Stimulated activated CD8-positive, alpha-beta memory T cell treated with anti-CD3 and anti-CD28 coated beads, Interleukin-4, amount 100 ng/mL, for 24 hours (primary cell): ENCODE measurements around the gene PC.

Experiments used
- DNase-seq: peaks from one replicate; pipeline ENCODE4 v3.0.0-alpha.2; 2020; ENCODE audit warnings: low read depth

Gene PC

DNA sequence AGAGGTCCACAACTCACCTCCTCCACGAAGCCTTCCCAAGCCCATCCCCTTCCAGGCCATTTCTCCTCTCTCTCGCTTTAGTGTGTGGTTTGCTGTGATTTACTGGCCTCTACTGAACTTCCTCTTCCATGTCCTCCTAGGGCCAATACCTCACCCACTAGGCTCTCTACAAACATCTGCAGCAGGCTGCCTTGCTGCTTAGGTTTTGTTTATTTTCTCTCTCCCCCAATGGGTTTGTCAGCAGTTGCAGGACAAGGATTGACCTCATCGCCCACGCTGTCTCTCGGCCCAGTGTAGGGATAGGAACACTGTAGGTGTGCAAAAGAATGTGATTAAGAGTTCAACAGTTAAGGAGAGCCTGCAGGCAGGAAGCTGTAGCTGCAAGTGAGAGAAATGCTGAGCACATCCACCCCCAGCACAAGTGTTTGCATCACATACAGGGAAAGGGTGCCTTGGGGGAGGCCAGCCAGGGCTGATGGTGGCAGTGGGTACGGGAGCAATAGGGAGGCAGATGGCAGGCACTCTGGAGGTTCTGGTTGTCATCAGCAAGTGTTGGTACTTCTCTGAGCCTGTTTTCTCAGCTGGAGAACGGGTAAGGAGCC is 1.4 kb downstream of the PC start:
- DNase-seq = no peak

DNA sequence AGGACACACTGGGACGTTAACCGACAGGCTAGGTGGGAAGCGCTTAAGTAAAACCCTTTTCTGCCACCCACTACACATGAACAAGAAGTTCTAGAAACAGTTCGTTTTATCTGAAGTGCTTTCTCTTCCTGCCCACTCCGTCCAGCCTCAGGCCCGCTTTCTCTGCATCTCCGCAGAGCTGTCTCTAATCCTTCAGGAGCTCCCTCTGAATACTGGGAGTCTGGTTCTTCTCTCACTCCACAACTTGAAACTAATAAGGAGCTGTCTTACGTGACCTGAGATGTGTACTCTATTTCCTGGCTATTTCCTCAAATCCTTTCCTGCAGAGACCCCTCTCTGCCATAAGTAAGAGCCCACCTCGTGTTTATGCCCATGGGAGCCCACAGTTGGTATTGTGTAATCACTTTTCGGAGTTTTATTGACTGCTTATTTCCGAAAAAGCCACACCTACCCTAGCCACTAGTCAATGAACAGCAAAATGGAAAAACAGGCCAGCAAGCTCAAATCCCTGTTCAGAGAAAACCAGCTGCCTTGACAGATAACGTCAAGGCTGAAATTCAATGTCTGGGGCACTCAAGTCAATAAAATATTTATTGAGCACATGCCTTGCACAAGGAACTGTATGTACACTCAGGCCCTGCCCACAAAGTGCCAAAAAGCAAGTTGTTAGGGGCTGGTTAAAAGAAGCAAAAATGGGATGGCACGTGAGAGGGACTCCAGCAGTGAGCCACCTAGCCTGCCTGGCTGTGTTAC is 4.9 kb downstream of the PC start:
- no peak for DNase-seq

DNA sequence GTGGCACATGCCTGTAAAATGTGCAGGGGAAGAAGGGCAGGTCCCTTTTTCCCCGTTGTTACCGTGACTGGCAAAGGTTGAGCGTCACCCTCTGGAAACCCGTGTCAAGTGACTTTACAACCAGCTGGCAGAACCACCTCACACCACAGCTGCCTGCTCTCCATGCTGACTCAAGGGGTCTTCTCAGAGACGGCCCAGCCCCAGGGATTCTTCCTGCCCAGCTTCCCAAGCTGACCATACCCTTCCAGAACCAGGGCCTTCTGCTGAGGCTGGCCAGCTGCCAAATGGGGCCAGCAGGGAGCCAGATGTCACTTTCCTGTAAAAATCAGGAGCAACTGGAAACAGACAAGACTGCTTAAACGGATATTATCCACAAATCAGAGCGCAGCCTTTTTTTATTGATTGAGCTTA is 6.3 kb downstream of the PC start:
- DNase-seq = no peak

DNA sequence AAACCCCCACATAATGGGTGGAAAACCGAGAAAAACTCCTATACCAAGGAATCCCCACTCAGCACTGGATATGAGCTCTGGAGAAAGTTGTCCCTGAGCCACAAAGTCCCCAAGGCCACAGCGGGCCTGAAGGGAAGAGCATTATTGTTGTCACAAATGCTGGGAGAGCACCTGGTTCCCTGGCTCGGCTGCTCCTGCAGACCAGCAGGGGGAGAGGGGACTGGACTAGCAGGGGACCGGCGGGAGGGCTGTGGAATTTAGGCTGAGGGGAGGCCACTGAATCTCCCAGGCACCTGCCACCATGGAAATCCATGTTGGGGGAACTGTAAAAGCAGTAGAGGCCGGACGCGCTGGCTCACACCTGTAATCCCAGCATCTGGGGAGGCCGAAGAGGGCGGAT is 7.0 kb downstream of the PC start:
- DNase-seq = no peak

DNA sequence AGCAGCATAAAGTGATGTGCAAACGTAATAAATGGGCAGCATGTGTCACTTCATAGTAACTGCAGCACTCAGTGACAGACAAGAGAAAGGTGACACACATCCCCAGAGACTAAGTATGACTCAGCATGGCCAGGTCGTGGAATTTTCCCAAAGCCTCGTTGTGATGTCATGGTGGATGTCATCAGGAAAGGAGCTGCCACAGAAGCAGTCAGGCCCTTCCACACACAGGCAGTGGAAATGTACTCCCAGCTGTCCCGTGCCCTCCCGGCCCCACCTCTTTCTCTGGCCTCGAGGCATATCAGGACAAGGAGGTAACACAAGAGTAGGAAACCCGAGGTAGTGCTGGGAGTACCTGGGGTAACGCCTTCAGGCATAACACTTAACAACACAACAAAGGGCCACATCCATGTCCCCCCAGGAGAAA is 8.1 kb downstream of the PC start:
- no peak for DNase-seq

DNA sequence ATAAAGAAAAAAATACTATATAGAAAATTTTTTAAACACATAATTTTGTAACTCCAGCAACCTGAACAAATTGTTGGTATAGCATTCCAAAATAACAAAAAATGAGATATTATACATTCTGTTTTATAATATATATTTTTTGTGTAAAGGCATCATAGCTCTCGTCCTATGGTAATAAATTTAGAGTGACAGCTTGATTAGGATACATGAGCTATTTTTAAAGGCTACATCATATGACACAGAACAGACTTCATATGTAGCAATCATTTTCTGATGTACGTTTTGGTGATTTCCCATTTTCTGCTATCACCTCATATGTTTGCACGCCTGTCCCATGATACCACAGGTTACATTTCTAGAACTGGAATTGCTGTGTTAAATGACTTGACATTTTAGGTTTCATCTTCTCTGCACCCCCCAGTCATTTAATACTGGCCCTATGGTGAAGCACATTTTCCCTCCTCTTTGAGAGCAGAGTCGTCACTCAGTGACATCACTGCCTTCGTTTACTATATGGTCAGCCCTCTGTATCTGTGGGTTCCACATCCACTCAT is 19.5 kb downstream of the PC start:
- DNase-seq = no peak

DNA sequence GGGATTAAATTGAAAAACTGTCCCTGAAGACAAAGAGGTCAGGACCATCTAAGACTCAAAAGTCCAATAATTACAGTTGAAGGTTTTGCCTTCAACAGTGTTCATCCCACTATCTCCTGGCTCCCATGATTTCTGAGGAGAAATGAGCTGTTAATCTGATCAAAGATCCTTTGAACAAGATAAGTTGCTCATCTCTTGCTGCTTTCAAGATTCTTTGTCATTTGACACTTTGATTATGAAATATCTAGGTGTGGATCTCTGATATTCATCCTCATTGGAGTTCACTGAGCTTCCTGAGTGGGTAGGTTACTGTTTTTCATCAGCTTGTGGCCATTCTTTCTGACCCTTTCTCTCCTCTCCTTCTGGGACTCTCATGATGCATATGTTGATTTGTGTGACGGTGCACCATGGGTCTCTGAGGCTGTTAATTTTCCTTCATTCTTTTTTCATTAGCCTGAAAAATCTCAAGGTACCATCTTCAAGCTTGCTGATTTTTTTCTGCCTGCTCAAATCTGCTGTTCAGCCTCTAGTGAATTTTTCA is 20.9 kb downstream of the PC start:
- no peak for DNase-seq

DNA sequence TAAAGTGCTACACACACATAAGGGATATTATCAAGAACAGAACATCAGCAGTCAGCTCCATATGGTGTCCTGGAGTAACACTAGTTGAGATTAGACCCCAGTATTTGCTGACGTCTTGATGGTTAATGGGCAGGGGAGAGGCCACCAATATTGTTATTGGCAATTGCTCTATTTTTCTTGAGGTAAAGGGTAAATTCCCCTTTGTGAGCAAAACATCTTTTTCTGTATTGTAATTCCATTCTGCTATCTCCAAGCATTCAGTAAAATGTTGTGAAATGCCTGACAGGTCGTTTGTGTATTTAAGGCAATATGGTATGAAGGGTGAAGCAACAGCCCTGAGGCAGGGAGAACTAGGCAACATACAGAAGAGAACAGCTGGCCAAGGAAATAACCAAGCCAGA is 21.9 kb downstream of the PC start:
- no peak for DNase-seq

DNA sequence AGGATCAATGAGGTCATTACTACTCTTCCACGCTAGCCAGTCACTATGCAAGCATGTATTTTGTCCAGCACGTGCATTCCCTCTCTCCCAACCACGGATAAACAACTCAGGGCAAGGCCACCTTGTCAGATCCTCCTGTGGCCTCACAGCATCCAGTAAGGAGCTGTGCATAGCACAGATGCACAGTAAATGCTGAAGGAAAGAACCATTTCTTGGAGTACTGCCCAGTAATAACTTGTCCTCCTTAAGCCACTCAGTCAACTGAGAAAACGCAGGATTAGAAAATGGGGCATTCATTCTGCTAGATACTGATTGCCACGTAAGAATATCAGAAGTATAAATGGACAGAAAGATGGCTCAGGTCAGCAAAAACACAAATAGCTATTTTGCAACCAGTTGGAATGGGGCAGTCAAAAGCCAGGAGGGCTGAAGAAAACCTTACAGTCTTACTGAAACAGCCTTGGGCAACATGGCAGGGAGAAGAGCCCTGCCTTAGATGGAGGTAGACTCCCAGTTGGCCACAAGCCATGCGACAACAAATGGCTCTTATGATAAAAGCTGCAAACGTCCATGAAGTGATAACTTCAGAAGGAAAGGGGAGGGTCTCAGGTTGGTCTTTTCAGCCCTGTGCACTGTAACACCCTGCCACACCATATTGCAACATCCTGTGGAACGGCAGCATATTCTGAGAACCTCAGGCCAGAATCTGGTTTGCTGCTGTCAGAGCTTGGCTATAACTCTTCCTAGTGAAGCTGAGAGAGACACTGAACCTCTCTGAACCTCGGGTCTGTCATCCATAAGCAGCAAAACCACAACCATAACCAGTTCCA is 23.0 kb downstream of the PC start:
- DNase-seq = no peak

DNA sequence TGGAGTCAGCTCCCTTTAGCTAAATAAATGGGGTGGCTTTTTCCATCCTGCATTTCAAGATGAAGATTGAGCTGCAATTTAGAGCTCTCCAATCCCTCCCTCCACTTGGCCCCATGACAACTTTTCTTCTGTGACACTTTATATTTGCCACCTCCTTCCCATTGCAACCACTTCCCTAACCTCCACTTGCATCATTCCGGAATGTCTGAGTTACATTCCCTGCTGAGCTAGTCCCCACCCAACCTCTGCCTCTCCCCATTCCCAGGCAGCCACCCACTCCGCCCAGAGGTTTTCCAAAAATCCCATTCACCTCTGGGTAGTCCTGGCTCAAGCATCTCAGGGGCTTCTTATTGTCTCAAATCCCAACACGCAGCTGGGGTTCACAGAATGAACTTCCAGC is 24.7 kb downstream of the PC start:
- DNase-seq = no peak

DNA sequence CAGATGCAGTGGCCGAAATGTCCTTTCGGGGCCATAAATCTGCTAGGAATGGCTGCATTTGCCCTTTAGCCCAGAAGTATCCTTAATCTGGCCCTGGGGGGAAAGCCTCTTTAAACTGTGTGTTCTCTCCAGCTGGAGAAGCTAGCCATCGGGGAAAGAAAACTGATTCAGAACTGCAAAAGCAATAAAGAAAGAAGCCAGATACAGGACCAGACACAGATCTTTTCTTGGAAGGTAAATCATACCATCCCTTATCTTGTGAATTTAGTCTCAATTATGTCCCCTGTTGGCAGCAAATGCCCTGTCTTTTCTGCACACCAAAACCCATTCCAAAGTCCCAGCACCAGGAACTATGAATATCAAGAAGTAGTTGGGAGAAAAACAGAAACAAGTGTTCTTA is 25.6 kb downstream of the PC start:
- no peak for DNase-seq

DNA sequence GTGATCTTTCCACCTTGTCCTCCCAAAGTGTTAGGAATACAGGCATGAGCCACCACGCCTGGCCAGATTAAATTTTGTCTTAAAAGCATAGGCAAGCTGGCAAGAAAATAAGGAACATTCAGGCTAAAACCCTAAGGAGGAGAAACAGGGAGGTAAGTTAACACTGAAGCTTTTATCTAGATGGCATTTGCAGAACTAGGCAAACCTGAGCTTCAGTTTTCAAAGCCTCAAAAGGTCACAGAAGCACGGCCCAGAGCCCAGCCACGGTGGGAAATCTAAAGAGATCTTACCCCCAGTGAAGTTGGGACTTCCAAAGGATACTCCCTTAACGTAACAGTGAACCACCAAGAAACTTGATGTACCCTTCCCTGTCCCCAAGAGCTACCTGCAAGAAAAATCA is 28.4 kb downstream of the PC start:
- no peak for DNase-seq

DNA sequence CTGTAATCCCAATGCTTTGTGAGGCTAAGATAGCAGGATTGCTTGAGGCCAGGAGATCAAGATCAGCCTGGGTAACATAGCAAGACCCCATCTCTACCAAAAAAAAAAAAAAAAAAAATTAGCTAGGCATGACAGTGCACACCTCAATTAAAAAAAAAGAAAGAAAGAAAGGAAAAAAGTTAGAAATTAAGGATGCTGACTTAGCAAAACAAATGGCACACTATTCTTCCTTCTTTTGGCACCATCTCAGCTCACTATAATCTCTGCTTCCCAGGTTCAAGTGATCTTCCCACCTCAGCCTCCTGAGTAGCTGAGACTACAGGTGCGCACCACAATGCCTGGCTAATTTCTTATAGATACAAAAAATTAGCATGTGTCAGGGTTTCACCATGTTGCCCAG is 33.9 kb downstream of the PC start:
- DNase-seq = no peak

DNA sequence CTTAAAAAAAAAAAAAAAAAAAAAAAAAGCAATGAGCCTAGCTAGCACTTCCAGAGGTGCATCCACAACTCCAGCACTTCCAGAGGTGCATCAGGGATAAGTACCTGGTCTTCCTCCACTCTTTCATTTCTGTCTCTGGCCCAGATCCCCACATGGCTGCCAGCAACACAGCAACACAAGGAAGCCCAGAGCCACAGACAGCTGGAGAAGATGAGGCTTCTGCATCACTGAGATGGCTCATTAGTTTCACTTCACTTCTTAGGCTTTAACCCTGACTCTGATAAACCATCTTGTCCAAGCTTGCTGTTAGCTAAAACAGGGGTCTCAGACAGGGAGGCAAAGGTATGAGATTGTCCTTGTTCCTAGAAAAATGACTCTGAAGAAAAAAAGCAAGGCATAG is 35.6 kb downstream of the PC start:
- no peak for DNase-seq

DNA sequence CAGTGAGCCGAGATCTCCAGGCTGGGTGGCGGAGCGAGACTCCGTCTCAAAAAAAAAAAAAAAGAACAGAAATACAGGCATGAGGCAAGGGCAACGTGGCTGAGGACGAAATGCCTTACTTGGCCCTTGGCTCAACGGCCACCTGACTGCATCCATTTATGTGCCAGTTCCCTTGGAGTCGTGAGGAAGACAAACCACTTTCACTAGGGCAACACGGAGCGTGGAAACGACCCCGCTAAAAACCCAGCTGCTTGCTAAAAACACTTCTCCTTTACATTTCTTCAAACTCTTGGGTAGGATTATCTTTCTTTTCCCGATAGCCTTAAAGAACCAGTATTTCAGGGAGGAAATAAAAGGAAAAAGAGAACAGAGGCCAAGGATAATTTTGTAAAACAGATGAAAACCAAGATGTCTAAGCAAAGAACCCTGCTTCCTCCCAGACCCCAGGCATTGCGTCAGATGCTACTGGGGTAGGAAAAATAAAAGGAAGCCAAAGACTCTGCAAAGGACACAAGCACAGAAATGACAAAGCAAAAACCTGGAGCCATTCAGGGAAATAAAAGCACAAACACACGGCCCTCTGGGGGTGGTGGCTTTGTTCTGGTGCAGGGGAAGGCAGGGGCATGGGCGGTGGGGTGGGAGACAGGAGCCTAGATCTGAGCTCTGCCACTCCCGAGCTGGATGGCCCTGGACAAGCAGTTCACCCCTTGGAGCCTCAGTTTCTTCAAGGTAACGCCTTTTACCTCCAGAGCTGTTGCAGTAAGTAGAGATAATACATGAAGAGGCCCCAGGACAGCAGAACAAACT is 37.0 kb downstream of the PC start:
- no peak for DNase-seq

DNA sequence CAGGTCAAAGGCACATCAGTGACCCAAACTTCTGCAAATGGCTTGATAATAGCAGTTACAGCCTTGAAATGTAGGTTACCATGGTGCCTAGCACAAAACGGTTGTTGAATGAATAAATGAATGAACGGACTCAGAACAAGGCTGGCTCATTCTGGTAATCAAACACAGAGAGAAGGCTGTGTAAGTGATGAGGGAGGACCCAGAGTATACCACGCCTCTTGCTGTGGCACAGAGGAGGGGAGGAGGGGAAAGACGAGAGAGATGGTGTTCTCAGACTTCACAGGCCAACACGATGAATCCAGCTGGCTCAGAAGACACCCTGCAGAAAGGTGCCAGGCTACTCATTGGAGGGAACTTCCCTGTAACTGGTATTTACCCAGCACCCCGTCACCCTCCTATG is 38.3 kb downstream of the PC start:
- no peak for DNase-seq

DNA sequence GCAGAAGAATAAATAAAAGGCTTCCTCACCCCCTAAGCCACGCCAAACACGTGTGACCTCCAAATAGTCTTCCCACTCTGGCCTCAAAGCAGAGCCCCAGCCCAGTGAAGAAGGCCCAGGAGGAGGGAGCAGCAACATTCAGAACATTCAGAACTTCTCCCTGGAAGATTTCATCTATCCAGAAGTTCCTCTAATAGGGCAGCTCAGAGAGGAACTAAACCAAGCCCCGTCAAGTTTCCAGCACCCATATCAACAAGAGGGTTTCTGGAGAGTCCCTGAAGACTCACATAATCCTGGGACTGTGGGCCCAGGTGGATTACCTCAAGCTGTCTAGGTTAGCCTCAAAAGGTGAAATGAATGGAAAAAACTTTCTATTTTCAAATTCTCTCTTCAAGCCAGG is 39.4 kb downstream of the PC start:
- DNase-seq = no peak

DNA sequence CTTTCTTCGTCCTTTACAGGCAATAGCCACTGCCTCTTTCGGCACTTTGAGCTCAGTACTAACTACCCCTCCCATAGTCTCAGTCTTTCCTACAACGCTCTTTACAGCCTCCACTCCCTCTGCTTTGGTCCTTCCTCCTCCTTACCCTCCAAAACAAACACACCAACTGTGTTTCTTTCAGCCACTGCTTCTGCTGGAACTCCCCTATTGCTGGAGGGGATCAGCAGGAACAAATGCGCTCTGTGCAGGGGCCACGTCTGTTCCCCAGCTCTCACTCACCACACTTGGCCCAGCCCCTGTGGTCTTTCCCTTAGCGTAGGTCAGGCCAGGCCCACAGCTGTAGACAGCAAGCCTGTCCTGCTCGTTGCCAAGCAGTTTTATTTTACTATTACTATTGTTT is 42.3 kb downstream of the PC start:
- DNase-seq = no peak

DNA sequence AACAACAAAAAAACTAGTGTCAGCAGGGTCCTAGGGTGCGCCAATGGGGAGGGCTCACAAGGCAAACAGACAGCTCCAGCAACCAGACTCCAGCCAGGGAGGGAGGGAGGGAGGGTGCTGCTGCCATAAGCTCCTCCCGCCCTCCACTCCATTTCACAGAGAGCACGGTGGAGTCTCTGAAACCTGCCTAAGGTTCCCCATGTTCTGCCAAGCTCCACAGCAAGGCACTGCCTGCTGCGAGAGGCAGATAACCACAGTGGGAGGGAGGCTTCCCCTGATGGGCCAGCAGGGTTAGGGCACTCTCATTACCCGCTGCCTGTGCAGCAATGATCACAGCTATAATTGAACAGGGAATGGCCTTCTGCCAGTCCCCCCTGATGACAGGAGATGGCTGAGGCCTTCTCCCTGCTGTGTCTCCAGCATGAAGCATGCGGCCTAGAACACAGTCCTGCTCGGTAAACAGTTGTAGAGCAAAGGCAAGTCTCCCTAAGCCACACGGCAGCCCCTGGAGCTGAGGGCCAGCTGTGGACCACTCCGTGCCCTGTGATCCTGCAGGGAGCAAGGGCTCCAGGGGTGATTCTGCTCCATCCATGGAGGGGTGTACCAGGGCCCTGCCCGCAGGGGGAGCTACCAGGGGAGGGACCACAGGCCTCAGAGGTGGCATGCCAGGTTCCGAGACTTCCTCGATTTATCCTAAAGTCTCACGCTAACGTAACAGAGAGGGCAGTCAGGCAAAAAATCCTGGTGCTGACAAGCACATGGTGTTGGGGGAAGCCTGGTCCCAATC is 42.9 kb downstream of the PC start:
- DNase-seq = no peak

DNA sequence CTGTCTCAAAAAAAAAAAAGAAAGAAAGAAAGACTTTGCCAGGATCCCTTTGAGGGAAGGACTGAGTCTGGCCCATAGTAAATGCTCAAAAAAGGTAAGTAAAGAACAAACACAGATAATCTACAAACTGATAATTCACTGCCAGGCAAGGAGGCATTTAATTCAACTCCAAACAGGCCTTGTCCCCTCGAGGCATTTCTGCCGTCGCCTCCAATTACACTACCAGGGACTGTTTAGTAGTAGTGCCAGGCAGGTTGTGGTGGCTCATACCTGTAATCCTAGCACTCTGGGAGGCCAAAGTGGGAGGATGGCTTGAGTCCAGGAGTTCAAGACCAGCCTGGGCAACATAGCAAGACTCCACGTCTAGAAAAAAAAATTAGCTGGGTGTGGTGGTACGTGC is 43.7 kb downstream of the PC start:
- no peak for DNase-seq

DNA sequence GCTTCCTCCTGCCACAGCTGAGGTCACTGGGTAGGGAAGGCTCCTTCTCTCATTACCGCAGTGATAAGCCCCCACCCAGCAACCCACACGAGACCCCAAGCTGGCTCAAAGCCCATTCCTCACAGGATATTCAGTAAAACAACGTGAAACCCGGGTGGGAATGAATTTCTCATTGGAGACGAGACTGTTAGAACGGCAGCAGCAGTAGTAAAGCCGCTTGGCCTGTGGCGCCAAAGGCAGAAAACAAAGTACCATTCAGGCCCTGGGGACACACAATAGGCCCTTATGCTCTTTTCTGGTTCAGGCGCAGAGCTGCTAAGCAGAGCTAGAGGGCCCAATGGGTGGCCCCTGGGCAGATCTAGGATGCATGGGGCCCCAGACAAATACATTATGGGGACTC is 45.3 kb downstream of the PC start:
- no peak for DNase-seq
